Measurements from ENCODE around the gene REL.

The REL gene

DNA sequence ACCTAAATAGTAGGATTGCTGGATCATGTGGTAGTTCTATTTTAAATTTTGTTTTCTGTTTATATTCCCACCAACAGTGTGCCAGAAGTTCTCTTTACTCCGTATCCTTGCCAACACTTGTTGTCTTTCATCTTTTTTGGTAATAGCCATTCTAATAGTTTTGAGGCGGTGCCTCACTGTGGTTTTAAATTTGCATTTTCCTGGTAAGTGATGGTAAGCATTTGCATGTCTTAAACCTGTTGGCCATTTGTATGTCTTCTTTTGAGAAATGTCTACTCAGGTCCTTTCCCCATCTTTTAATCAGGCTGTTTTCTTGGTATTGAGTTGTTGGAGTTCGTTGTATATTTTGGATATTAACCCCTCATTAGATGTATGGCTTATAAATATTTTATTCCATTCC, 51.6 kb downstream of the REL start:
- no peaks in the 10 kb centered on the region for H3K27me3 ChIP-seq (ENCODE audit: insufficient read depth, poor library complexity, severe bottlenecking)
- no peak for DNase-seq (ENCODE audit: low spot score)
- H3K9me3 ChIP-seq (ENCODE audit: severe bottlenecking) = no peaks in the 10 kb centered on the region
- no peak for ATAC-seq (ENCODE audit: low read depth)
- TF ChIP-seq, protein P1, sequence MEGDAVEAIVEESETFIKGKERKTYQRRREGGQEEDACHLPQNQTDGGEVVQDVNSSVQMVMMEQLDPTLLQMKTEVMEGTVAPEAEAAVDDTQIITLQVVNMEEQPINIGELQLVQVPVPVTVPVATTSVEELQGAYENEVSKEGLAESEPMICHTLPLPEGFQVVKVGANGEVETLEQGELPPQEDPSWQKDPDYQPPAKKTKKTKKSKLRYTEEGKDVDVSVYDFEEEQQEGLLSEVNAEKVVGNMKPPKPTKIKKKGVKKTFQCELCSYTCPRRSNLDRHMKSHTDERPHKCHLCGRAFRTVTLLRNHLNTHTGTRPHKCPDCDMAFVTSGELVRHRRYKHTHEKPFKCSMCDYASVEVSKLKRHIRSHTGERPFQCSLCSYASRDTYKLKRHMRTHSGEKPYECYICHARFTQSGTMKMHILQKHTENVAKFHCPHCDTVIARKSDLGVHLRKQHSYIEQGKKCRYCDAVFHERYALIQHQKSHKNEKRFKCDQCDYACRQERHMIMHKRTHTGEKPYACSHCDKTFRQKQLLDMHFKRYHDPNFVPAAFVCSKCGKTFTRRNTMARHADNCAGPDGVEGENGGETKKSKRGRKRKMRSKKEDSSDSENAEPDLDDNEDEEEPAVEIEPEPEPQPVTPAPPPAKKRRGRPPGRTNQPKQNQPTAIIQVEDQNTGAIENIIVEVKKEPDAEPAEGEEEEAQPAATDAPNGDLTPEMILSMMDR (IDR thresholded peaks at IDR 0.05; ENCODE audit: poor library complexity, severe bottlenecking) = no peak
- no peaks in the 10 kb centered on the region; the same call in 1 of the 2 replicates for H3K36me3 ChIP-seq (ENCODE audit: low read depth)
- no peak overlapping the region for H3K27ac ChIP-seq (ENCODE audit: poor library complexity, severe bottlenecking)
- H3K4me3 ChIP-seq (ENCODE audit: severe bottlenecking) = no peak overlapping the region
- H3K4me1 ChIP-seq (ENCODE audit: insufficient read depth, poor library complexity, severe bottlenecking) = no peaks in the 10 kb centered on the region

DNA sequence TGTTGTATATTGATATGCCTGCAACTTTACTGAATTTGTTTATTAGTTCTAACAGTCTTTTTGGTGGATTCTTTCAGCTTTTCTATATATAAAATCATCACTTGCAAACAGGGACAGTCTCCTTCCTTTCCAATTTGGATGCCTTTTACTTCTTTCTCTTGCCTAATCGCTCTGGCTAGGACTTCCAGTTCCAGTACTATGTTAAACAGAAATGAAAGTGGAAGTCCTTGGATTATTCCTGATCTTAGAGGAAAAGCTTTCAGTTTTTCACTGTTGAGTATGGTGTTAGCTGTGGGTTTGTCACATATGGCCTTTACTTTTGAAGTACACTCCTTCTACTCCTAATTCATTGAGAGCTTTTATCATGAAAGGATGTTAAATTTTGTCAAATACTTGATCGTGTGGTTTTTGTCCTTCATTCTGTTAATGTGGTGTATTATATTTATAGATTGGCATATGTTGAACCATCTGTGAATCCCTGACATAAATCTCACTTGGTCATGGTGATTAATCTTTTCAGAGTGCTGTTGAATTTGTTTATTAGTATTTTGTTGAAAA, 52.9 kb downstream of the REL start:
- no peaks in the 10 kb centered on the region for H3K9me3 ChIP-seq (ENCODE audit: severe bottlenecking)
- no peak for DNase-seq (ENCODE audit: low spot score)
- no peaks in the 10 kb centered on the region for H3K4me1 ChIP-seq (ENCODE audit: insufficient read depth, poor library complexity, severe bottlenecking)
- H3K36me3 ChIP-seq (ENCODE audit: low read depth) = no peaks in the 10 kb centered on the region; the same call in 1 of the 2 replicates
- no peak overlapping the region for H3K4me3 ChIP-seq (ENCODE audit: severe bottlenecking)
- ATAC-seq (ENCODE audit: low read depth) = no peak
- no peak overlapping the region for H3K27ac ChIP-seq (ENCODE audit: poor library complexity, severe bottlenecking)
- TF ChIP-seq, protein P1 (IDR thresholded peaks at IDR 0.05; ENCODE audit: poor library complexity, severe bottlenecking) = no peak
- H3K27me3 ChIP-seq (ENCODE audit: insufficient read depth, poor library complexity, severe bottlenecking) = no peaks in the 10 kb centered on the region

DNA sequence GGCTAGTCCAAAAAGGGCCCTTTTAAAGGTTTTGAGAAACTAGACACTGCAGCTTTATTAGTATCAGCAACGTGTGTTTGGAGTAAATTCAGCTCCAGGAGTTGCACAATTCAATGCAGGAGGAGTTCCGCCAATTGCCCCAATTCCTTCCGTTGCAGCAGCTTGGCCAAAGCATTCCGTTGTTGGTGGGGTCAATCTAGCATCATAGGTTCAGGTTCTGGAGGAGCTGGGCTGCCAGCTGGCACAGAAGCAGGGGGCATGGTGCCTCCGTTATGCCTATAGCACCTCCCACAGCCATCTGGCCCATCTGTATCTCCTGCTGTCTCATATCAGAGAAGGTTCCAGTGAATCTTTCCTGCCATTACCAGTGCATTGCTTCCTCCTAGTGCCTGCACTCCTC, 55.4 kb downstream of the REL start:
- no peak for DNase-seq (ENCODE audit: low spot score)
- TF ChIP-seq, protein P1 (IDR thresholded peaks at IDR 0.05; ENCODE audit: poor library complexity, severe bottlenecking) = no peak
- Histone ChIP-seq H3K36me3 (ENCODE audit: low read depth) (peaks cover 6% of the 10 kb centered on the region), H3K27ac (ENCODE audit: poor library complexity, severe bottlenecking) (no peak overlapping the region), H3K9me3 (ENCODE audit: severe bottlenecking) (no peaks in the 10 kb centered on the region), H3K4me3 (ENCODE audit: severe bottlenecking) (no peak overlapping the region), H3K27me3 (ENCODE audit: insufficient read depth, poor library complexity, severe bottlenecking) (no peaks in the 10 kb centered on the region), H3K4me1 (ENCODE audit: insufficient read depth, poor library complexity, severe bottlenecking) (no peaks in the 10 kb centered on the region)
- ATAC-seq (ENCODE audit: low read depth) = no peak

DNA sequence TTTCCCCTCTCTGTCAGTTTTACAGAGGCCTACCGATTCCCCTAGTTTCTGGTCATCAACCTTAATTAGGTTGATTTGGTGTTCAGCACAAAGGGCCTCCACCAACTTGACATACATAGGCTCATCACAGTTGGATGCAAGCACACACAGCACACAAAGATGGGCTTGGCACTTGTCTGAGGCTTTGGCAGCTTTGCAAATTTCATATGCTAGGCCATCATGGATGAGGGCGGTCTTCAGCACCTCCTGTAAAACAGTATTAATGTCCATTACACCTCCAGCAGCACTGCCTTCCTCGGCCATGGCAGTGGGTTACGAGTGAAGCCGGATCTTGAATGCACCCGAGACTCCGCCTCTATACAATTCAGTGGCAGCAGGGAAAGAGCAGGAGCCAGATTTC, 56.9 kb downstream of the REL start:
- no peak overlapping the region for H3K4me3 ChIP-seq (ENCODE audit: severe bottlenecking)
- H3K27ac ChIP-seq (ENCODE audit: poor library complexity, severe bottlenecking) = no peak overlapping the region
- DNase-seq (ENCODE audit: low spot score) (no peak), ATAC-seq (ENCODE audit: low read depth) (no peak)
- no peaks in the 10 kb centered on the region for H3K27me3 ChIP-seq (ENCODE audit: insufficient read depth, poor library complexity, severe bottlenecking)
- no peaks in the 10 kb centered on the region for H3K4me1 ChIP-seq (ENCODE audit: insufficient read depth, poor library complexity, severe bottlenecking)
- TF ChIP-seq, protein P1 (IDR thresholded peaks at IDR 0.05; ENCODE audit: poor library complexity, severe bottlenecking) = no peak
- H3K36me3 ChIP-seq (ENCODE audit: low read depth) = peaks cover 6% of the 10 kb centered on the region
- no peaks in the 10 kb centered on the region for H3K9me3 ChIP-seq (ENCODE audit: severe bottlenecking)

DNA sequence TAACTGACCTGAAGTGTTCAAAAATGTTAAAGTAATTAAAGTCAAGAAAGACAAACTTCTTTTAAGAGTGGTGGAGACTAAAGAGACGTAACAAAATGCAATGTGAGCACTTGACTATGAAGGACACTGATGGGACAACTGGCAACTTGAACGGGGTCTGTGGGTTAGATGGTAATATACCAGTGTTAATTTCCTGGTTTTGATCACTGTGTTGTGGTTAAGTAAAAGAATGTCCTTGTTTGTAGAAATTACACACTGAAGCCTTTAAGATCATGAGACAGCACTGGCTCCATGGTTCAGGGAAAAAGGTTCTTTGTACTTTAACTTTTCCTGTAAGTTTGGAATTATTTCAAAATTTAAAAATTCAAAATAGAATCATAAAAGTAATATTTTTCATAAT, 58.2 kb downstream of the REL start:
- Histone ChIP-seq H3K4me1 (ENCODE audit: insufficient read depth, poor library complexity, severe bottlenecking) (no peaks in the 10 kb centered on the region), H3K27me3 (ENCODE audit: insufficient read depth, poor library complexity, severe bottlenecking) (no peaks in the 10 kb centered on the region), H3K36me3 (ENCODE audit: low read depth) (peaks cover 6% of the 10 kb centered on the region), H3K4me3 (ENCODE audit: severe bottlenecking) (no peak overlapping the region), H3K9me3 (ENCODE audit: severe bottlenecking) (no peaks in the 10 kb centered on the region), H3K27ac (ENCODE audit: poor library complexity, severe bottlenecking) (no peak overlapping the region)
- DNase-seq (ENCODE audit: low spot score) (no peak), ATAC-seq (ENCODE audit: low read depth) (no peak)
- TF ChIP-seq, protein P1 (IDR thresholded peaks at IDR 0.05; ENCODE audit: poor library complexity, severe bottlenecking) = no peak

All from RWPE2 (cell line).